Measurements from ENCODE around the gene AGPAT3.

Gene AGPAT3

GRCh38 chr21:44005593-44005992 is 140.6 kb downstream of the AGPAT3 start:
- Histone ChIP-seq H3K4ac (ENCODE audit: low read depth, low read length) (no peak overlapping the region), H3K4me3 (ENCODE audit: low read length) (no peak overlapping the region), H3K4me1 (ENCODE audit: control insufficient read depth, low read depth, low read length) (peaks cover under 1% of the 10 kb centered on the region), H2BK15ac (replicated peaks; ENCODE audit: low read depth) (no peak overlapping the region), H3K79me2 (ENCODE audit: control insufficient read depth, insufficient read depth, low read length) (no peaks in the 10 kb centered on the region), H3K56ac (ENCODE audit: low read length) (no peak overlapping the region), H2BK120ac (ENCODE audit: low read depth, low read length) (no peak overlapping the region), H3K4me2 (ENCODE audit: low read length) (no peak overlapping the region), H4K8ac (ENCODE audit: low read depth, low read length) (no peak overlapping the region), H3K36me3 (ENCODE audit: control insufficient read depth, insufficient read depth, low read length) (no peaks in the 10 kb centered on the region), H3K9ac (ENCODE audit: low read length) (no peak overlapping the region), H4K5ac (ENCODE audit: low read length) (no peak overlapping the region), H3K27me3 (ENCODE audit: insufficient read depth, low read length, poor library complexity) (no peaks in the 10 kb centered on the region), H3K79me1 (ENCODE audit: low read length) (no peaks in the 10 kb centered on the region), H2BK5ac (ENCODE audit: low read length) (no peak overlapping the region), H3K18ac (ENCODE audit: low read length) (no peak overlapping the region), H3K23ac (ENCODE audit: low read length) (no peak overlapping the region), H2AK5ac (ENCODE audit: low read length) (no peak overlapping the region), H3K27ac (ENCODE audit: low read depth, low read length) (no peak overlapping the region)
- DNase-seq, result no peak
- WGBS (ENCODE audit: extremely low coverage, insufficient coverage, low lambda C conversion rate), result no CpG with 5 or more reads among the region's 9 CpGs

GRCh38 chr21:44006017-44006619 is 141.1 kb downstream of the AGPAT3 start:
- H3K4me1 ChIP-seq (ENCODE audit: control insufficient read depth, low read depth, low read length), result peaks cover 5% of the 10 kb centered on the region
- H2BK120ac ChIP-seq (ENCODE audit: low read depth, low read length), result no peak overlapping the region
- H3K79me2 ChIP-seq (ENCODE audit: control insufficient read depth, insufficient read depth, low read length), result no peaks in the 10 kb centered on the region
- no peak overlapping the region for H3K4me3 ChIP-seq (ENCODE audit: low read length)
- no peak overlapping the region for H2BK15ac ChIP-seq (replicated peaks; ENCODE audit: low read depth)
- H3K9ac ChIP-seq (ENCODE audit: low read length), result no peak overlapping the region
- no peak overlapping the region for H2BK5ac ChIP-seq (ENCODE audit: low read length)
- WGBS (ENCODE audit: extremely low coverage, insufficient coverage, low lambda C conversion rate), result no CpG with 5 or more reads among the region's 9 CpGs
- no peak overlapping the region for H3K23ac ChIP-seq (ENCODE audit: low read length)
- no peak overlapping the region for H3K56ac ChIP-seq (ENCODE audit: low read length)
- H3K18ac ChIP-seq (ENCODE audit: low read length), result no peak overlapping the region
- H2AK5ac ChIP-seq (ENCODE audit: low read length), result no peak overlapping the region
- no peak overlapping the region for H4K8ac ChIP-seq (ENCODE audit: low read depth, low read length)
- no peaks in the 10 kb centered on the region for H3K79me1 ChIP-seq (ENCODE audit: low read length)
- DNase-seq, result no peak
- H3K27me3 ChIP-seq (ENCODE audit: insufficient read depth, low read length, poor library complexity), result no peaks in the 10 kb centered on the region
- no peak overlapping the region for H4K5ac ChIP-seq (ENCODE audit: low read length)
- no peak overlapping the region for H3K4me2 ChIP-seq (ENCODE audit: low read length)
- H3K4ac ChIP-seq (ENCODE audit: low read depth, low read length), result no peak overlapping the region
- H3K36me3 ChIP-seq (ENCODE audit: control insufficient read depth, insufficient read depth, low read length), result no peaks in the 10 kb centered on the region
- no peak overlapping the region for H3K27ac ChIP-seq (ENCODE audit: low read depth, low read length)

- no peaks in the 10 kb centered on the region for H3K79me2 ChIP-seq (ENCODE audit: control insufficient read depth, insufficient read depth, low read length)
- no peak overlapping the region for H3K4me3 ChIP-seq (ENCODE audit: low read length)
- no peak overlapping the region for H3K9ac ChIP-seq (ENCODE audit: low read length)
- H2AK5ac ChIP-seq (ENCODE audit: low read length), result no peak overlapping the region
- H3K23ac ChIP-seq (ENCODE audit: low read length), result no peak overlapping the region
- DNase-seq, result no peak
- no peaks in the 10 kb centered on the region for H3K27me3 ChIP-seq (ENCODE audit: insufficient read depth, low read length, poor library complexity)
- H2BK15ac ChIP-seq (replicated peaks; ENCODE audit: low read depth), result no peak overlapping the region
- peaks cover 5% of the 10 kb centered on the region for H3K4me1 ChIP-seq (ENCODE audit: control insufficient read depth, low read depth, low read length)
- H3K56ac ChIP-seq (ENCODE audit: low read length), result no peak overlapping the region
- no peak overlapping the region for H3K27ac ChIP-seq (ENCODE audit: low read depth, low read length)
- no peaks in the 10 kb centered on the region for H3K36me3 ChIP-seq (ENCODE audit: control insufficient read depth, insufficient read depth, low read length)
- H2BK120ac ChIP-seq (ENCODE audit: low read depth, low read length), result no peak overlapping the region
- WGBS (ENCODE audit: extremely low coverage, insufficient coverage, low lambda C conversion rate), result no CpG with 5 or more reads among the region's 8 CpGs
- no peak overlapping the region for H3K18ac ChIP-seq (ENCODE audit: low read length)
- H2BK5ac ChIP-seq (ENCODE audit: low read length), result no peak overlapping the region
- H4K5ac ChIP-seq (ENCODE audit: low read length), result no peak overlapping the region
- H3K4me2 ChIP-seq (ENCODE audit: low read length), result no peak overlapping the region
- H3K79me1 ChIP-seq (ENCODE audit: low read length), result no peaks in the 10 kb centered on the region
- no peak overlapping the region for H4K8ac ChIP-seq (ENCODE audit: low read depth, low read length)
- no peak overlapping the region for H3K4ac ChIP-seq (ENCODE audit: low read depth, low read length)
Observed at GRCh38 chr21:44006656-44007055, 141.6 kb downstream of the AGPAT3 start.

GRCh38 chr21:44010429-44010828 is 145.4 kb downstream of the AGPAT3 start:
- no peak overlapping the region for H3K27ac ChIP-seq (ENCODE audit: low read depth, low read length)
- no peak overlapping the region for H3K4ac ChIP-seq (ENCODE audit: low read depth, low read length)
- no peaks in the 10 kb centered on the region for H3K36me3 ChIP-seq (ENCODE audit: control insufficient read depth, insufficient read depth, low read length)
- peak; percentile 58 for DNase-seq
- no peak overlapping the region for H2BK15ac ChIP-seq (replicated peaks; ENCODE audit: low read depth)
- H3K23ac ChIP-seq (ENCODE audit: low read length), result no peak overlapping the region
- H3K18ac ChIP-seq (ENCODE audit: low read length), result no peak overlapping the region
- H3K27me3 ChIP-seq (ENCODE audit: insufficient read depth, low read length, poor library complexity), result no peaks in the 10 kb centered on the region
- no peak overlapping the region for H2BK120ac ChIP-seq (ENCODE audit: low read depth, low read length)
- H3K56ac ChIP-seq (ENCODE audit: low read length), result peak overlapping the region; percentile 38
- peaks cover 23% of the 10 kb centered on the region for H3K79me2 ChIP-seq (ENCODE audit: control insufficient read depth, insufficient read depth, low read length)
- H3K4me1 ChIP-seq (ENCODE audit: control insufficient read depth, low read depth, low read length), result peaks cover 7% of the 10 kb centered on the region
- H4K5ac ChIP-seq (ENCODE audit: low read length), result no peak overlapping the region
- H3K79me1 ChIP-seq (ENCODE audit: low read length), result peaks cover 4% of the 10 kb centered on the region
- H2BK5ac ChIP-seq (ENCODE audit: low read length), result no peak overlapping the region
- H3K4me3 ChIP-seq (ENCODE audit: low read length), result no peak overlapping the region
- no CpG with 5 or more reads among the region's 9 CpGs for WGBS (ENCODE audit: extremely low coverage, insufficient coverage, low lambda C conversion rate)
- no peak overlapping the region for H3K9ac ChIP-seq (ENCODE audit: low read length)
- H4K8ac ChIP-seq (ENCODE audit: low read depth, low read length), result no peak overlapping the region
- H2AK5ac ChIP-seq (ENCODE audit: low read length), result no peak overlapping the region
- H3K4me2 ChIP-seq (ENCODE audit: low read length), result no peak overlapping the region

- Histone ChIP-seq H3K23ac (ENCODE audit: low read length) (no peak overlapping the region), H2AK5ac (ENCODE audit: low read length) (no peak overlapping the region)
Observed at GRCh38 chr21:44011123-44011522, 146.1 kb downstream of the AGPAT3 start.

More at GRCh38 chr21:44011123-44011522, 146.1 kb downstream of the AGPAT3 start:
- Histone ChIP-seq H3K79me1 (ENCODE audit: low read length) (peaks cover 6% of the 10 kb centered on the region), H3K36me3 (ENCODE audit: control insufficient read depth, insufficient read depth, low read length) (no peaks in the 10 kb centered on the region), H4K8ac (ENCODE audit: low read depth, low read length) (no peak overlapping the region), H3K18ac (ENCODE audit: low read length) (peak overlapping the region; percentile 99), H3K56ac (ENCODE audit: low read length) (peak overlapping the region; percentile 52), H3K4me2 (ENCODE audit: low read length) (peak overlapping the region; percentile 13), H2BK120ac (ENCODE audit: low read depth, low read length) (peak overlapping the region; percentile 4), H3K9ac (ENCODE audit: low read length) (peak overlapping the region; percentile 92), H2BK15ac (replicated peaks; ENCODE audit: low read depth) (no peak overlapping the region), H2BK5ac (ENCODE audit: low read length) (no peak overlapping the region), H3K79me2 (ENCODE audit: control insufficient read depth, insufficient read depth, low read length) (peaks cover 30% of the 10 kb centered on the region), H3K27me3 (ENCODE audit: insufficient read depth, low read length, poor library complexity) (no peaks in the 10 kb centered on the region), H3K4ac (ENCODE audit: low read depth, low read length) (no peak overlapping the region), H3K4me1 (ENCODE audit: control insufficient read depth, low read depth, low read length) (peaks cover 7% of the 10 kb centered on the region), H3K27ac (ENCODE audit: low read depth, low read length) (peak overlapping the region; percentile 17), H4K5ac (ENCODE audit: low read length) (no peak overlapping the region), H3K4me3 (ENCODE audit: low read length) (no peak overlapping the region)
- no CpG with 5 or more reads among the region's 9 CpGs for WGBS (ENCODE audit: extremely low coverage, insufficient coverage, low lambda C conversion rate)
- no peak for DNase-seq

All from mesendoderm (in vitro differentiated cells).